Liver (tissue), 9 donors: ENCODE results near the gene PPP4R1. TPM values are rescaled to one million over a fixed set of nuclear protein-coding genes. Genes with fewer than 3 reads are reported as not detected.

Source experiments
- DNase-seq: peaks from one replicate; pipeline ENCODE4 v3.0.0-alpha.2; 2017; ENCODE audit warnings: low spot score
- H3K27ac ChIP-seq, 2 donors: one replicate each; pipeline ENCODE4 v1.7.0; 2013; ENCODE audit warnings: inconsistent platforms in 2 of 2, low read length in 2 of 2, control low read depth in 1 of 2, low read depth in 1 of 2, mild to moderate bottlenecking in 1 of 2
- H3K27me3 ChIP-seq, 4 donors: one replicate each; pipeline versions ENCODE4 v1.6.1 to v1.7.0; 2013; ENCODE audit warnings: low read length in 3 of 4, inconsistent platforms in 1 of 4, mild to moderate bottlenecking in 1 of 4, moderate library complexity in 1 of 4; ENCODE audit not compliant: control insufficient read depth in 4 of 4, insufficient read depth in 4 of 4
- H3K36me3 ChIP-seq, 4 donors: one replicate each; pipeline versions ENCODE4 v1.6.1 to v1.7.0; 2013; ENCODE audit warnings: low read length in 3 of 4, mild to moderate bottlenecking in 3 of 4, low read depth in 1 of 4, moderate library complexity in 1 of 4; ENCODE audit not compliant: control insufficient read depth in 4 of 4, insufficient read depth in 3 of 4
- H3K4me1 ChIP-seq, 4 donors: one replicate each; pipeline versions ENCODE4 v1.6.1 to v1.7.0; 2013; ENCODE audit warnings: low read length in 3 of 4, mild to moderate bottlenecking in 3 of 4, moderate library complexity in 1 of 4; ENCODE audit not compliant: control insufficient read depth in 4 of 4, insufficient read depth in 4 of 4
- H3K4me3 ChIP-seq, 3 donors: one replicate each; pipeline versions ENCODE4 v1.6.1 to v1.7.0; 2013; ENCODE audit warnings: low read length in 3 of 3, control low read depth in 1 of 3, low read depth in 1 of 3, mild to moderate bottlenecking in 1 of 3
- H3K9ac ChIP-seq, 2 donors: one replicate each; pipeline ENCODE4 v1.7.0; 2013; ENCODE audit warnings: low read length in 2 of 2, mild to moderate bottlenecking in 2 of 2, moderate library complexity in 2 of 2, control low read depth in 1 of 2, low read depth in 1 of 2
- H3K9me3 ChIP-seq, 4 donors: one replicate each; pipeline versions ENCODE4 v1.6.1 to v1.7.0; 2013; ENCODE audit warnings: low read length in 3 of 4; ENCODE audit not compliant: control insufficient read depth in 4 of 4
- ATF3 ChIP-seq: IDR thresholded peaks from 2 replicates; pipeline ENCODE4 v1.6.1; 2016; ENCODE audit warnings: antibody characterized with exemption
- EGR1 ChIP-seq, 2 donors: IDR thresholded peaks; 2 replicates each; pipeline ENCODE4 v1.6.1; 2016 to 2018; ENCODE audit warnings: antibody characterized with exemption in 2 of 2, low read depth in 2 of 2
- FOXA1 ChIP-seq: IDR thresholded peaks from 2 replicates; pipeline ENCODE4 v1.6.1; 2016; ENCODE audit warnings: antibody characterized with exemption
- FOXA2 ChIP-seq: IDR thresholded peaks from 2 replicates; pipeline ENCODE4 v1.6.1; 2016; ENCODE audit warnings: antibody characterized with exemption
- HNF4A ChIP-seq, 2 donors: conservative IDR thresholded peaks; 2 replicates each; pipeline ENCODE4 v1.6.1; 2016; ENCODE audit warnings: antibody characterized with exemption in 2 of 2, mild to moderate bottlenecking in 2 of 2
- HNF4G ChIP-seq: IDR thresholded peaks from 2 replicates; pipeline ENCODE4 v1.6.1; 2016; ENCODE audit warnings: antibody characterized with exemption
- JUND ChIP-seq, 2 donors: IDR thresholded peaks; 2 replicates each; pipeline ENCODE4 v1.6.1; 2016; ENCODE audit warnings: antibody characterized with exemption in 2 of 2
- NR2F2 ChIP-seq: IDR thresholded peaks from 2 replicates; pipeline ENCODE4 v1.6.1; 2016; ENCODE audit warnings: antibody characterized with exemption
- RAD21 ChIP-seq, 2 donors: IDR thresholded peaks; 2 replicates each; pipeline ENCODE4 v1.6.1; 2016; ENCODE audit warnings: antibody characterized with exemption in 2 of 2, mild to moderate bottlenecking in 2 of 2
- RXRA ChIP-seq, 2 donors: IDR thresholded peaks; 2 replicates each; pipeline ENCODE4 v1.6.1; 2017 to 2018; ENCODE audit warnings: antibody characterized with exemption in 2 of 2, mild to moderate bottlenecking in 1 of 2
- SP1 ChIP-seq: IDR thresholded peaks from 2 replicates; pipeline ENCODE4 v1.6.1; 2018; ENCODE audit warnings: antibody characterized with exemption, mild to moderate bottlenecking
- TAF1 ChIP-seq: conservative IDR thresholded peaks from 2 replicates; pipeline ENCODE4 v1.6.1; 2016; ENCODE audit warnings: antibody characterized with exemption, mild to moderate bottlenecking
- YY1 ChIP-seq: IDR thresholded peaks from 2 replicates; pipeline ENCODE4 v1.6.1; 2016; ENCODE audit warnings: antibody characterized with exemption, mild to moderate bottlenecking
- WGBS: extraction: QIAGEN DNeasy Blood & Tissue Kit; methylation state at CpG from one replicate; pipeline ENCODE4 v1.1.7; 2013; 5-methylcytosine and 5-hydroxymethylcytosine counted together
- polyA plus RNA-seq, 2 donors: library from polyadenylated mRNA; stranded (reverse) in 1 of 2; unstranded in 1 of 2; fragments of 200-250 nt in 1 of 2; fragments of >200 nt in 1 of 2; fragmentation: Nextera tagmentation in 1 of 2; extraction: Ambion mirVana in 1 of 2; gene quantifications; one replicate each; pipeline versions ENCODE4 v1.2.1 to v1.2.3, GENCODE V29; 2013 to 2015
- total RNA-seq, 2 donors: library from RNA; depleted of rRNA; stranded (reverse); fragments of >200 nt; gene quantifications; one replicate each; pipeline ENCODE4 v1.2.3, GENCODE V29; 2014
- TF ChIP-seq, protein P1 (sequence below): IDR thresholded peaks from 2 replicates; pipeline ENCODE4 v1.6.1; 2016; ENCODE audit warnings: antibody characterized with exemption, mild to moderate bottlenecking
- TF ChIP-seq, protein P2 (sequence below): fragments of 150-350 bp; IDR thresholded peaks from 2 replicates; pipeline ENCODE4 v1.5.1; 2017; ENCODE audit warnings: improper control_type of control experiment, low read depth, low read length; ENCODE audit not compliant: missing input control
- TF ChIP-seq, protein P3 (sequence below): IDR thresholded peaks from 2 replicates; pipeline ENCODE4 v1.6.1; 2016; ENCODE audit warnings: antibody characterized with exemption
- donor health status: healthy.
- donor health status: healthy.
- donor health status: healthy.
- donor health status: healthy.
- donor health status: healthy.

PPP4R1 gene
- total and polyA plus RNA-seq, 4 donors, result 11.7 to 50.8 (median 22.8) TPM

DNA sequence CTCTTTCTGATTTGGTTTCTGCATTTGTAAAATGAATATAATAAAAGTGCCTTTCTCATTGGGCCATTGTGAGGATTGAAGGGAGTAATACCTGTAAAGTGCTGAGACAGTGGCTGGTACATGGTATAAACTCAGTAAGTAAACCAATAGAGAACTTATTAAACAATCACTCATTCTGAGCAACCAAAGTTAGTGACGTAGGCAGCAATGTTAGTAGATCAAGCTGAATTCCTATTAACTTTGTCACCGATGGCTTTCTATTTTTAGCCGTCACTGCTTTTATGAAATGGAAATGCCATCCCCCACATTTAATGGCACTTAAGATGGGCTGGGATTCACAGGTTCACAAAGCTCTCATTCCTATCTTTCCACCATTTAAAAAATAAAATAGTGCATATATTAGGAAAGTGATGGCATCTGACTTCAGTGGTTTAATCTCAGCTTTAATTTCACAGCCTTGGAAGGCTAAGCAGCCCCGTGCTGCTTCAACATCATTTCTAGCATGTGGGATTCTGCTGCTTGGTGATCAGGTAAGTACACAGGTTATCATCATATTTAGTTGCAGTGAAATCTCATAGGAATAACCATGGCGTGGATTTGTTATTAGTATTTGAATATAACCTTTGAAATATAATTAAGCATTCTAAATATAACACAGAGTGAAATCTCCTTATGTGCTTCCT is 17.6 kb upstream of the PPP4R1 start:
- no peaks in the 10 kb centered on the region for H3K36me3 ChIP-seq
- no peaks in the 10 kb centered on the region for H3K9me3 ChIP-seq
- WGBS, result 78% methylated on average over 5 of the region's 5 CpGs
- no peak for DNase-seq
- TF ChIP-seq, protein P1, sequence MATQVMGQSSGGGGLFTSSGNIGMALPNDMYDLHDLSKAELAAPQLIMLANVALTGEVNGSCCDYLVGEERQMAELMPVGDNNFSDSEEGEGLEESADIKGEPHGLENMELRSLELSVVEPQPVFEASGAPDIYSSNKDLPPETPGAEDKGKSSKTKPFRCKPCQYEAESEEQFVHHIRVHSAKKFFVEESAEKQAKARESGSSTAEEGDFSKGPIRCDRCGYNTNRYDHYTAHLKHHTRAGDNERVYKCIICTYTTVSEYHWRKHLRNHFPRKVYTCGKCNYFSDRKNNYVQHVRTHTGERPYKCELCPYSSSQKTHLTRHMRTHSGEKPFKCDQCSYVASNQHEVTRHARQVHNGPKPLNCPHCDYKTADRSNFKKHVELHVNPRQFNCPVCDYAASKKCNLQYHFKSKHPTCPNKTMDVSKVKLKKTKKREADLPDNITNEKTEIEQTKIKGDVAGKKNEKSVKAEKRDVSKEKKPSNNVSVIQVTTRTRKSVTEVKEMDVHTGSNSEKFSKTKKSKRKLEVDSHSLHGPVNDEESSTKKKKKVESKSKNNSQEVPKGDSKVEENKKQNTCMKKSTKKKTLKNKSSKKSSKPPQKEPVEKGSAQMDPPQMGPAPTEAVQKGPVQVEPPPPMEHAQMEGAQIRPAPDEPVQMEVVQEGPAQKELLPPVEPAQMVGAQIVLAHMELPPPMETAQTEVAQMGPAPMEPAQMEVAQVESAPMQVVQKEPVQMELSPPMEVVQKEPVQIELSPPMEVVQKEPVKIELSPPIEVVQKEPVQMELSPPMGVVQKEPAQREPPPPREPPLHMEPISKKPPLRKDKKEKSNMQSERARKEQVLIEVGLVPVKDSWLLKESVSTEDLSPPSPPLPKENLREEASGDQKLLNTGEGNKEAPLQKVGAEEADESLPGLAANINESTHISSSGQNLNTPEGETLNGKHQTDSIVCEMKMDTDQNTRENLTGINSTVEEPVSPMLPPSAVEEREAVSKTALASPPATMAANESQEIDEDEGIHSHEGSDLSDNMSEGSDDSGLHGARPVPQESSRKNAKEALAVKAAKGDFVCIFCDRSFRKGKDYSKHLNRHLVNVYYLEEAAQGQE, result no peak
- no peak for TF ChIP-seq RAD21 (IDR thresholded peaks at IDR 0.05)
- TF ChIP-seq FOXA2, result no peak
- TF ChIP-seq, protein P2, sequence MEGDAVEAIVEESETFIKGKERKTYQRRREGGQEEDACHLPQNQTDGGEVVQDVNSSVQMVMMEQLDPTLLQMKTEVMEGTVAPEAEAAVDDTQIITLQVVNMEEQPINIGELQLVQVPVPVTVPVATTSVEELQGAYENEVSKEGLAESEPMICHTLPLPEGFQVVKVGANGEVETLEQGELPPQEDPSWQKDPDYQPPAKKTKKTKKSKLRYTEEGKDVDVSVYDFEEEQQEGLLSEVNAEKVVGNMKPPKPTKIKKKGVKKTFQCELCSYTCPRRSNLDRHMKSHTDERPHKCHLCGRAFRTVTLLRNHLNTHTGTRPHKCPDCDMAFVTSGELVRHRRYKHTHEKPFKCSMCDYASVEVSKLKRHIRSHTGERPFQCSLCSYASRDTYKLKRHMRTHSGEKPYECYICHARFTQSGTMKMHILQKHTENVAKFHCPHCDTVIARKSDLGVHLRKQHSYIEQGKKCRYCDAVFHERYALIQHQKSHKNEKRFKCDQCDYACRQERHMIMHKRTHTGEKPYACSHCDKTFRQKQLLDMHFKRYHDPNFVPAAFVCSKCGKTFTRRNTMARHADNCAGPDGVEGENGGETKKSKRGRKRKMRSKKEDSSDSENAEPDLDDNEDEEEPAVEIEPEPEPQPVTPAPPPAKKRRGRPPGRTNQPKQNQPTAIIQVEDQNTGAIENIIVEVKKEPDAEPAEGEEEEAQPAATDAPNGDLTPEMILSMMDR, result no peak
- no peak overlapping the region for H3K27ac ChIP-seq
- no peaks in the 10 kb centered on the region for H3K4me1 ChIP-seq
- no peak overlapping the region for H3K9ac ChIP-seq
- no peaks in the 10 kb centered on the region for H3K27me3 ChIP-seq
- no peak overlapping the region for H3K4me3 ChIP-seq

GRCh38 chr18:9630444-9630843 is 16.1 kb upstream of the PPP4R1 start:
- no peaks in the 10 kb centered on the region for H3K27me3 ChIP-seq
- TF ChIP-seq JUND (IDR thresholded peaks at IDR 0.05) (no peak), NR2F2 (no peak), RXRA (IDR thresholded peaks at IDR 0.05) (no peak), RAD21 (IDR thresholded peaks at IDR 0.05) (no peak), TAF1 (no peak), HNF4G (no peak), EGR1 (IDR thresholded peaks at IDR 0.05; ENCODE audit: low read depth in 2 of 2) (no peak), HNF4A (conservative IDR thresholded peaks at IDR 0.05) (no peak), SP1 (no peak), FOXA2 (no peak), FOXA1 (no peak), YY1 (no peak), ATF3 (no peak)
- TF ChIP-seq, protein P1, result no peak
- TF ChIP-seq, protein P2, result no peak
- TF ChIP-seq, protein P3, sequence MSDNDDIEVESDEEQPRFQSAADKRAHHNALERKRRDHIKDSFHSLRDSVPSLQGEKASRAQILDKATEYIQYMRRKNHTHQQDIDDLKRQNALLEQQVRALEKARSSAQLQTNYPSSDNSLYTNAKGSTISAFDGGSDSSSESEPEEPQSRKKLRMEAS, result no peak
- H3K36me3 ChIP-seq, result no peaks in the 10 kb centered on the region
- DNase-seq, result no peak
- H3K4me3 ChIP-seq, result no peak overlapping the region
- 84% methylated on average over 8 of the region's 8 CpGs for WGBS
- no peaks in the 10 kb centered on the region for H3K4me1 ChIP-seq
- H3K27ac ChIP-seq, result no peak overlapping the region
- H3K9me3 ChIP-seq, result no peaks in the 10 kb centered on the region
- no peak overlapping the region for H3K9ac ChIP-seq
